LNCAP (cell line): ENCODE measurements around the gene TMEM62.

Experiments used
- CTCF ChIP-seq: fragments of 450-650 bp; IDR thresholded peaks from 2 replicates; pipeline ENCODE4 v1.5.1; 2017; ENCODE audit warnings: mild to moderate bottlenecking

TMEM62 gene

GRCh38 chr15:43095708-43096347 is 37.6 kb upstream of the TMEM62 start:
- no peak for TF ChIP-seq CTCF

GRCh38 chr15:43096411-43096810 is 37.0 kb upstream of the TMEM62 start:
- no peak for TF ChIP-seq CTCF

DNA sequence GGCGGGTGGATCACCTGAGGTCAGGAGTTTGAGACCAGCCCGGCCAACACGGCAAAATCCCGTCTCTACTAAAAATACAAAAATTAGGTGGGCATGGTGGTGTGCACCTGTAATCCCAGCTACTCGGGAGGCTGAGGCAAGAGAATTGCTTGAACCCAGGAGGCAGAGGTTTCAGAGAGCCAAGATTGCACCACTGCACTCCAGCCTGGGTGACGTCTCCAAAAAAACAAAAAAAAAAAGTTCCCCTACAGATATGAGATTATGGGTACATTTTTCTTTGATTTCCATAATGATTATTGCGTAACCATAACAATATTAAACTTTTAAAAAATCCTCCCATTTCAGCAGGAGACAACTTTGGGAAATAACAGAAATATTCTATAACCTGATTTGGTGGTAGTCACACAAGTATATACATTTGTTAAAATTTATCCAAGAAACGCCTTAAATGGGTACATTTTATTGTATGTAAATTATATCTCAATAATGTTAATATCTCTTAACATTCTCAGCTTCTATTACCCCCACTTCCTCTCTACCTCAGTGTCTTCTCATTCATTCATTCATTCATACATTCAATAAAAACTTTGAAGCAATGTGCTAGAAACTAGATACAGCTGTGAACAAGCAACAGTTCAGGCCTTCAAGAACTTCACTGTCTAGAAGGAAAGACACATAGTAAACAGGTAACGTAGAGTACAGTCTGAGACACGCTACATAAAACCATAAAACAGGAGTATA is 34.1 kb upstream of the TMEM62 start:
- TF ChIP-seq CTCF = no peak

- TF ChIP-seq CTCF = no peak
Observed at GRCh38 chr15:43100971-43101370, 32.4 kb upstream of the TMEM62 start.

- no peak for TF ChIP-seq CTCF
Observed at GRCh38 chr15:43102187-43102586, 31.2 kb upstream of the TMEM62 start.

DNA sequence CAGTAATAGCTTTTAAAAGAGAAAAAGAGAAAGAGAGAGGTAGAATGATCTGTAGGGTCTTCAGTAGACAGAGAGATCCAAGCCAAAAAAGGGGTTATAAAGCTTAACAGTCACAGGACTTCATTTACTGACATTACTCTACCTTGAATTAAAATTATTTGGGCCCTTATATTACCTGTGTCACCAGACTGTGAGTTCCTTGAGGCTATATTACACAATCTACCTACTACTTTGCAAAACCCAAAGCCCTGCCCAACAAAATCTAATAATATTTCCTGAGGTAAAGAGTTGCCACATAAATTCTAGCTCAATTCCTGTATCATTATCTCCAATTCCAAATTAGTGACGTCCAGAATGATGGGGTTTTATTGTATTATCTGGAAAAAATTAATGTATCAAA is 29.5 kb upstream of the TMEM62 start:
- TF ChIP-seq CTCF = no peak

GRCh38 chr15:43104426-43104825 is 29.0 kb upstream of the TMEM62 start:
- no peak for TF ChIP-seq CTCF
